ENCODE results near the gene ARNT2.
A peak's percentile ranks its signal among the peaks of the same experiment; 100 is the strongest.
"Not testable (repeated sequence)": the region's sequence is repeated elsewhere in the genome, so short reads cannot be mapped to it uniquely, and the experiment has no call there.

The ARNT2 gene

DNA sequence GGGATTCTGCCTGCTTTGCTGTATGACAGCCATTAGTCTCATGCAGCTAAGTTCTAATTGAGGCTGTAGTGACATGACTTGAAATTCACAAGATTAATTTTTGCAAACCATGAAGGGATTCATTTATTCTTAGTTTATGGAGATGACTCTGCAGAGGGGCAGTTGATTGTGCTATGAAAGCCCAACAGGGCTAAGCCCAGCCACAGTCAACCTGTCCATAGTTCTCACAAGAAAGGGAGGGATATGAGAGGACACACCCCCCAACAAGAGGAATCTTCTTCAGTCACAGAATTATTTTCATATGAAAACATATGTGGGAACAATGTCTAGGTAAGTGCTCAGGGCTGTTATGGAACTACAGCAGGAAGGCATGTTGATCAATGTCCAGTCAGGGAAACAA lies 229.0 kb downstream of the ARNT2 start:
- no peak for DNase-seq

GRCh38 chr15:80635953-80636352 lies 231.8 kb downstream of the ARNT2 start:
- DNase-seq, result no peak

- no peak for DNase-seq
Measured at GRCh38 chr15:80636675-80637074, 232.5 kb downstream of the ARNT2 start.

DNA sequence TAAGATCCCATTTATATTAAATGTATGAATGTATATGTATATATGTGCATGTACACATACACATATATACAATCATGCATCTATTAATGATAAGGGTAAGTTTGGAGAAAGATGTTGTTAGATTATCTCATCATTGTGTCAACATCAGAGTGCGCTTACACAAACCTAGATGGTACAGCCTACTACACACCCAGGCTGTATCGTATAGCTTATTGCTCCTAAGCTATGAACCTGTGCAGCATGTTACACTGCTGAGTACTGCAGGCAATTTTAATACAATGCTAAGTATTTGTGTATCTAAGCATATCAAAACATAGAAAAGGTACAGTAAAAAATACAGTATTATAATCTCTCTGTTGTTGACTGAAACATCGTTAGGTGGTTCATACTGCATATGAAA lies 233.6 kb downstream of the ARNT2 start:
- no peak for DNase-seq

DNA sequence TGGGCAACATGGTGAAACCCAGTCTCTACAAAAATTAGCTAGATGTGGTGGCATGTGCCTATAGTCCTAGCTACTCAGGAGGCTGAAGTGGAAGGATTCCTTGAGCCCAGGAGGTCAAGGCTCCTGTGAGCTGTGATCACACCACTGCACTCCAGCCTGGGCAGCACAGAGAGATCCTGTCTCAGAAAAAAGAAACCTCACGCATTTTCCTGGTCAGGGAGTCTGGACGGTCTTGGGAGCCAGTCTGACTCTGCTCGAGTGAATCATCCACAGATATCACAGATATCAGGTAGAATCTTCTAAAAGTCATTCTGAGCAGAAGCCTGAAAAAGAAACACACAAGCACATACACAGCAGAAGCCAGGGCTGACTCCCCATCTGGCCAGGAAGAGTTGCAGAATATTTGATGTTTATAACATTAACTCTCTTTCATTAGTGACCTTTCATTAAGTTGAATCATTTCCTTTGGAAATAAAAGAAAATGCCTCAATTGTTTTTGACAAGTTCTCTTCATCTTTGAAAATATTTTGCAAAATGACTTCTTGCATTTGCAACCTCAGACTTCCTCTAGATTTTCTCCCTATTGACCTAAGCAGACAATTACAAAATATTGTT lies 234.5 kb downstream of the ARNT2 start:
- DNase-seq, result no peak

- no peak for DNase-seq
Measured at GRCh38 chr15:80639168-80639555, 235.0 kb downstream of the ARNT2 start.

DNA sequence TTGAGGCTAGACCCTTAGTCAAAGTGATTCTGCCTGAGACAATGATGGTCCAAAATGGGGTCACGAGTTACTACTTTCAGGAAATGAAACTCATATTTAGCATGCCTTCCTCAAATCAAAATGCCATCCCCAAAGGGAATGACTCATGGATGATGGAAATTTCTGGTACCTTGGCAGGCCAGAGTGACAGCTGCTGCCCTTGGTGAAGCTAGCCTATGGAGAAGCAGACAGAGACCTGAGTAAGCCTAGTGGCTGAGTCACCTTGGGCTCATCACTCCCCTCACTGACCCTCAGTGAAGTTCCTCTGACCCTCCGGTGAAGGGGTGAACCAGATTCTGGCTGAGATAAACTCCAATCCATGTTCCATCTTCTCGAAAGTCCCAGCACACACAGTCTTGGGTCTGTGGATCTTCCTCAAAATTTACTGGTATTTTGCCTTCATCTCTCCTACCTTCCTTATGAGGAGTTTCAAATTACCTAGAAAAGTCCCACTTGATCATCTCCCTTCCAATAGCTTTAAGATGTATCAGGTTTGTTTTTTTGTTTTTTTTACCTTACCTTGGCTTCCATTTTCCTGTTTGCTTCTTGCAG lies 236.4 kb downstream of the ARNT2 start:
- DNase-seq, result peak in 1 of 2 experiments; percentile 21

- DNase-seq, result no peak
Measured at GRCh38 chr15:80641384-80641783, 237.2 kb downstream of the ARNT2 start.

DNA sequence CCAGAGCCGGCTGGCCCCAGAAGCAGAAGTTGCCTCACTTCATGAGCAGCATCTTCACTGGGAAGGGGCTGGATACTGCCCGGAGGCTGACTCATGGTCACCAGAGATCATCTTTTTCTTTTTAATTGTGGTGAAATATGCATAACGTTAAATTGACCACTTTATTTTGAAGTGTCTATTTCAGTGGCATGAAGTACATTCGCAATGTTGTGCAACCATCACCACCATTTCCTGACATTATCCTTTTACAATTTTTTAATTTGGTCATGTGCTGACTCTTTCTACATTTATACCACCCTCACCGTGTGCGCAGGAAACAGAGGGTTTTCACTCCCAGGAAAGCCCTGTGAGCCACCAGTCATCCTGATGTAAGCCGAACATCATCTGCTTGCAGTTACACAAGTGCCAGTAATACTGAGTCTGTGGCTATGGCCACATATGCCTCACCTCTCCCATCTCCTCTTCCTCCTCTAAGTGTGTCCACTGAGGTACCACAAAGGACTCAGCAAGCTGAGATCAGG lies 239.3 kb downstream of the ARNT2 start:
- peak; percentile 96 to 98 for DNase-seq

- peak; percentile 85 to 90 for DNase-seq
Measured at GRCh38 chr15:80645494-80646065, 241.4 kb downstream of the ARNT2 start.

DNA sequence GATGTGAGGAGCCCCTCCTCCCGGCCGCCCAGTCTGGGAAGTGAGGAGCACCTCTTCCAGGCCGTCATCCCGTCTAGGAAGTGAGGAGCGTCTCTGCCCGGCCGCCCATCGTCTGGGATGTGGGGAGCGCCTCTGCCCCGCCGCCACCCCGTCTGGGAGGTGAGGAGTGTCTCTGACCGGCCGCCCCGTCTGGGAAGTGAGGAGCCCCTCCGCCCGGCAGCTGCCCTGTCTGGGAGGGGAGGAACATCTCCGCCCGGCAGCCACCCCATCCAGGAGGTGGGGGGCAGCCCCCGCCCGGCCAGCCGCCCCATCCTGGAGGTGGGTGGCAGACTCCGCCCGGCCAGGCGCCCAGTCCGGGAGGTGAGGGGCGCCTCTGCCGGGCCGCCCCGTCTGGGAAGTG lies 243.2 kb downstream of the ARNT2 start:
- not testable (repeated sequence) for DNase-seq
